Coronary artery (tissue), 2 donors: ENCODE results near the gene VPS29.
A peak's percentile ranks its signal among the peaks of the same experiment; 100 is the strongest.
"Not testable (repeated sequence)": the region's sequence is repeated elsewhere in the genome, so short reads cannot be mapped to it uniquely, and the experiment has no call there.

Experiments
- DNase-seq: peaks from one replicate; pipeline ENCODE4 v3.0.0-alpha.2; 2017; ENCODE audit warnings: low spot score
- H3K27ac ChIP-seq, 2 donors: fragments of 200-600 bp; sonication (generic); one replicate each; pipeline ENCODE4 v1.5.1; 2016 to 2019
- H3K4me3 ChIP-seq: fragments of 200-600 bp; sonication (generic); 2 replicates; pipeline ENCODE4 v1.5.1; 2016; ENCODE audit warnings: mild to moderate bottlenecking, moderate library complexity
- CTCF ChIP-seq: fragments of 200-600 bp; sonication (generic); IDR thresholded peaks from one replicate; pipeline ENCODE4 v1.5.1; 2019; ENCODE audit warnings: antibody characterized with exemption

Gene VPS29

GRCh38 chr12:110501752-110502738, at the start of gene VPS29, which contains the start of gene RAD9B:
VPS29 (minus strand) TSS chr12:110502111; CDS start chr12:110502051, 60 bp downstream.
RAD9B (plus strand) TSS chr12:110502331; CDS start chr12:110502338, 7 bp downstream.
- TF ChIP-seq CTCF: no peak
- peak; percentile 98 for DNase-seq
- peak within 1 kb of the TSS; percentile 83 for H3K4me3 ChIP-seq
- H3K27ac ChIP-seq: peak within 1 kb of the TSS; percentile 89 to 91

- TF ChIP-seq CTCF: no peak
- Histone ChIP-seq H3K4me3 (no peak overlapping the region), H3K27ac (no peak overlapping the region)
- DNase-seq: no peak
Measured at GRCh38 chr12:110550981-110551380, 49.1 kb upstream of the VPS29 start.

GRCh38 chr12:110549716-110550115, 47.8 kb upstream of the VPS29 start:
- no peak for DNase-seq
- no peak overlapping the region for H3K27ac ChIP-seq
- H3K4me3 ChIP-seq: no peak overlapping the region
- TF ChIP-seq CTCF: no peak

- DNase-seq: peak; percentile 31
- Histone ChIP-seq H3K27ac (no peak overlapping the region), H3K4me3 (no peak overlapping the region)
- TF ChIP-seq CTCF: no peak
Measured at GRCh38 chr12:110548678-110549077, 46.8 kb upstream of the VPS29 start.

- Histone ChIP-seq H3K4me3 (no peak overlapping the region), H3K27ac (no peak overlapping the region)
- no peak for TF ChIP-seq CTCF
- no peak for DNase-seq
Measured at GRCh38 chr12:110547090-110547489, 45.2 kb upstream of the VPS29 start.

- TF ChIP-seq CTCF: no peak
- H3K4me3 ChIP-seq: no peak overlapping the region
- DNase-seq: no peak
- peak overlapping the region in 1 of 2 donors; percentile 67 for H3K27ac ChIP-seq
Measured at GRCh38 chr12:110546339-110546738, 44.4 kb upstream of the VPS29 start.

GRCh38 chr12:110545812-110546211, 43.9 kb upstream of the VPS29 start:
- no peak for DNase-seq
- Histone ChIP-seq H3K4me3 (peak overlapping the region; percentile 5), H3K27ac (peak overlapping the region in 1 of 2 donors; percentile 67)
- no peak for TF ChIP-seq CTCF

- H3K4me3 ChIP-seq, DNase-seq: not testable (repeated sequence)
- peak overlapping the region in 1 of 2 donors; percentile 67 for H3K27ac ChIP-seq
Measured at GRCh38 chr12:110545259-110545658, 43.3 kb upstream of the VPS29 start.
